AG10803 (cell line): Measurements from ENCODE around the gene EDIL3.

Source experiments
- DNase-seq: peaks from one replicate; pipeline ENCODE4 v3.0.0; 2010; ENCODE audit warnings: low read depth
- H3K4me3 ChIP-seq: 2 replicates; pipeline ENCODE4 v1.5.1; 2011; ENCODE audit warnings: mild to moderate bottlenecking, low read length, control low read depth
- TF ChIP-seq, protein P1 (sequence below): conservative IDR thresholded peaks from 2 replicates; pipeline ENCODE4 v1.5.1; 2011; ENCODE audit warnings: mild to moderate bottlenecking, low read length, control low read depth, inconsistent platforms

Gene EDIL3, protein sequence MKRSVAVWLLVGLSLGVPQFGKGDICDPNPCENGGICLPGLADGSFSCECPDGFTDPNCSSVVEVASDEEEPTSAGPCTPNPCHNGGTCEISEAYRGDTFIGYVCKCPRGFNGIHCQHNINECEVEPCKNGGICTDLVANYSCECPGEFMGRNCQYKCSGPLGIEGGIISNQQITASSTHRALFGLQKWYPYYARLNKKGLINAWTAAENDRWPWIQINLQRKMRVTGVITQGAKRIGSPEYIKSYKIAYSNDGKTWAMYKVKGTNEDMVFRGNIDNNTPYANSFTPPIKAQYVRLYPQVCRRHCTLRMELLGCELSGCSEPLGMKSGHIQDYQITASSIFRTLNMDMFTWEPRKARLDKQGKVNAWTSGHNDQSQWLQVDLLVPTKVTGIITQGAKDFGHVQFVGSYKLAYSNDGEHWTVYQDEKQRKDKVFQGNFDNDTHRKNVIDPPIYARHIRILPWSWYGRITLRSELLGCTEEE

DNA sequence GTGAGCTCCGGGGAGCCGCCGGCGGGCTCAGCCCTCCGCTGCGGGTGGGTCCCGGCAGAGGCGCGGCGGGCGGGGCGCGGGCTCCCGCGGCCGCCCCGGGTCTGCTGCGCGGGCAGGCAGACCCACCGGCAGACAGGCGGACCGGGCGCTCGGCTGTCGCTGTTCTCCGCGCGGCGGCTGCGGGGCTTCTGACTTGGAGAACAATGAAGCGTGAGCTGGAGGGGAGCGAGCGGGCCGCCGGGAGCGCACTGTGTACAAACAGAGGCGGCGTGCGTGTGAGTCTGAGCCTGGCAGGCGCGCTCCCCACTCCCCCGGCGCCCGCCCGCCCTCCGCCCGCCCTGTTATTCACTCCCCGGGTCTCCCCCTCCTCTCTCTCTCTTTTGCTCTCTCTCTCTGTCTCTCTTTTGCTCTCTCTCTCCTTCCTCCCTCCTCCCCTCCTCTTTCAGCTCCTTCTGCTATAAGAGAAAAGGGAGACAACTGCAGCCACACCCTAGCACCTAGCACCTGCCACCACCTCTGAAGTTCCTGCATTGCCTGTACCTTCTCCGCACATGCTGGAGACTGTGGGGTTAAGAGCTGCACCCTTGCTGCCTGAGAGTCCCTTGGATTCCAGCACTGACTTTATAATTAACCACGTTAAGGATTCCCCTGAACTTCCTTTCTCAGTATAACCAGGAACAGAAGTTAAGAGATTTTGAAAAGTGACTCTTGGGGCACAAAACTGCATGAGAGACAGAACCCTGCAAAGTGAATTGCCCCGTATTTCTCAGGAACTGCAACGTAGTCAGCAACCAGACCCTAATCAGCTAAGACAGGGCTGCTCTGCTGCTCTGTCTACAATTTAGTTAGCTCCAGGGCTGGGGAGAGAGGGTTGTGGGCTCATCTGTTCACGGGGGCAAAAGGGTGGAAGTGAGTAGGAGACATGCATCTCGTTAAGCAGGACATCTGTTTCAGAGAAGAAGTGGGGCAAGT is at the start of gene EDIL3:
EDIL3 (minus strand) TSS at position 277 of the 972 bp plus-strand sequence. CDS start 506 bp downstream, outside the sequence.
- peak; percentile 29 for DNase-seq
- peak within 1 kb of the TSS; percentile 64 for H3K4me3 ChIP-seq
- TF ChIP-seq, protein P1, sequence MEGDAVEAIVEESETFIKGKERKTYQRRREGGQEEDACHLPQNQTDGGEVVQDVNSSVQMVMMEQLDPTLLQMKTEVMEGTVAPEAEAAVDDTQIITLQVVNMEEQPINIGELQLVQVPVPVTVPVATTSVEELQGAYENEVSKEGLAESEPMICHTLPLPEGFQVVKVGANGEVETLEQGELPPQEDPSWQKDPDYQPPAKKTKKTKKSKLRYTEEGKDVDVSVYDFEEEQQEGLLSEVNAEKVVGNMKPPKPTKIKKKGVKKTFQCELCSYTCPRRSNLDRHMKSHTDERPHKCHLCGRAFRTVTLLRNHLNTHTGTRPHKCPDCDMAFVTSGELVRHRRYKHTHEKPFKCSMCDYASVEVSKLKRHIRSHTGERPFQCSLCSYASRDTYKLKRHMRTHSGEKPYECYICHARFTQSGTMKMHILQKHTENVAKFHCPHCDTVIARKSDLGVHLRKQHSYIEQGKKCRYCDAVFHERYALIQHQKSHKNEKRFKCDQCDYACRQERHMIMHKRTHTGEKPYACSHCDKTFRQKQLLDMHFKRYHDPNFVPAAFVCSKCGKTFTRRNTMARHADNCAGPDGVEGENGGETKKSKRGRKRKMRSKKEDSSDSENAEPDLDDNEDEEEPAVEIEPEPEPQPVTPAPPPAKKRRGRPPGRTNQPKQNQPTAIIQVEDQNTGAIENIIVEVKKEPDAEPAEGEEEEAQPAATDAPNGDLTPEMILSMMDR: no peak

DNA sequence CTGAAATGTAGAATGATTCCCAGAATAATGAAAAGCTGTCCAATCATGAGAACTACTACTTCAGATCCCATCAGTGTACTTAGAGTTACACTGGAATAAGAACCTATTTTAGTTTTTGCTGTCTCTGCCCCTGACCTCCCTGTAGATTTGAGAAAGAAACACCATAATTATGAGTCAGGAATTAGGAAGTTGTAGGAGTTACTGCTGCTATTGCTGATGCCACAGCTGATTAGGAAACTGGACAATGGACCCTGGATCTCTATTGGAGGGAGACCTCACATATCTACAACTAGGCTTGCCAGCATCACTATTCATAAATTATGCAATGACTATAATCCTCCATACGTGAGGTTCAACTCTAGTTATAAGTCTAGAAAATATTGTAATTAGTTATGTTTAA is 48.8 kb upstream of the EDIL3 start:
- peak; percentile 8 for DNase-seq
- H3K4me3 ChIP-seq: no peak overlapping the region
- TF ChIP-seq, protein P1: no peak

DNA sequence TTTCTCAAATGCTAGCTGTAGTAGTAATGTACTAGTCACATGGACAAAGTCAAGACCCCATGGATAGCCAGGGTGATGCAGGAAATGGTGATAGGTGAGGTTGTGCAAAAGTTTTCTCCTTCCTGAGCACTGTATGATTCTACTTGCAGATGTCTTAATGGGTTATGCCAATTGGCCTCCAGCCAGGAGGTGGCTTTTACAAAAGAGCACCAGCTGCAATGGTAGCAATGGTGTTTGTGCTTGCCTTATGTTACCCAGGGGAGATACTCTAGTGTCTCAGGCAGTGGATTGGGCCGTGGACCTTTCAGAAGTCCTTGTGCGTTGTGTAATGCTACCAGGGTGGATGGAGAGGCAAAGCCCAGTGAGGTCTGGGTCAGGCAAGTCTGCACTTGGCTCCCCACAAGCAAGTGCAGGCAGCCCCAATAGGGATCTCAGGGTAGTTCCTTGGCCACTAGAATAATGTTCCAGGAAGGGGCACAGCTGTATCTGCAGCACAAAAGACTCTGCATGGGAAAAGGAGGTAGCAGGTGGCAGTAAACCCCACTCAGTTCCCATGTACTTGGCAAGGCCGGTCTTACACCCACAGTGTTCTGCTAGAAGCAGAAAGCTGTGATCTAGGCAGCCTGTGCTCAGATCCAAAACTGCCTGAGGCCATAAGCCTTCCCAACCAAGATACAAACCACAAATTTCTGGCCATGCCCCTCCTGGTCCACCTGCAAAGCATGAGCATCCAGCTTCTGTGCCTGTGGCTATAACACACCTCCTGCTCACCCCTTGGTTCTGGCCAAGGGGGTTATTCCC is 46.4 kb upstream of the EDIL3 start:
- TF ChIP-seq, protein P1: no peak
- peak; percentile 3 for DNase-seq
- H3K4me3 ChIP-seq: no peak overlapping the region

DNA sequence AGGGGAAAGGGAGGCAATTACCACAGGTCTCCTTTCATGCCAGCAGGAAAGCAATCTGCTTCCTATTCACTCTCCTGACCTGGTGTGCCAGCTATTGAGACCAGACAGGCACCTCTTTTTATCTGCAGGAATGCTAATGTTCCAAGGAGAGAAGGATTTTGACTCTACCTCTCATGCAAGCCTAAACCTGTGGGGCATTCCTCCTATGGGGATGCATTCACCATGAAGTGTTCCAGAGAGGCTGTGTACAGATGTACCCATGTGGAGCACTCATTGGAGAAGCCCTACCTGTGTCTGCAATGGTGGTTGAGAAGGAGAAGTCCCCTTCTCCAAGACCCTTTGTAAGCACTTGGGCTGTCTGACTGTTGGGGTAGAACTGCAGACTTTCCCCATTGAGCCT is 45.4 kb upstream of the EDIL3 start:
- no peak for DNase-seq
- no peak overlapping the region for H3K4me3 ChIP-seq
- TF ChIP-seq, protein P1: no peak

DNA sequence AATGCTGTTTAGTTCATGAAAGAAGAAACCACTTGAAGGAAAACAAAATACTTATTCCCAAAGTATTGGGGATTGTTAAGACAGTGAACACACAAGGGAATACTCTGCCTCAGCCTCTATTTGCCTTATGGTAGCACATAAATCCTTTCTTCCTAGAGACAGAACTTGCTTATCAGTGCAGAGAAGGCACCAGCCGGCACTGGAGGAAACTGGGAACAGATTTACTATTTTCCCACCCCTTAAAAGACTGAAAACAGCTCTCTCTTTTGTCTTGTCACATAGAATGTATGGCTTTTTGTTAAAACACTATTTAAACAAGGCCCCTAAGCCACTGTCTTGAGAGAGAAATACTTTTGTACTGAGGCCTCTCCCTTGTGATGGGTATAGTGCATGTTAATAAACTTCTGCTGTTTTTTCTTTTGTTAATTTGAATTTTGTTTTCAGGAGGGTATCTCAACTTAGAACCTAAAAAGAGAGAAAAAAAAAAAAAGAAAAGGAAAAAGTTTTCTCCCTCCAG is 40.7 kb upstream of the EDIL3 start:
- no peak overlapping the region for H3K4me3 ChIP-seq
- TF ChIP-seq, protein P1: no peak
- no peak for DNase-seq

DNA sequence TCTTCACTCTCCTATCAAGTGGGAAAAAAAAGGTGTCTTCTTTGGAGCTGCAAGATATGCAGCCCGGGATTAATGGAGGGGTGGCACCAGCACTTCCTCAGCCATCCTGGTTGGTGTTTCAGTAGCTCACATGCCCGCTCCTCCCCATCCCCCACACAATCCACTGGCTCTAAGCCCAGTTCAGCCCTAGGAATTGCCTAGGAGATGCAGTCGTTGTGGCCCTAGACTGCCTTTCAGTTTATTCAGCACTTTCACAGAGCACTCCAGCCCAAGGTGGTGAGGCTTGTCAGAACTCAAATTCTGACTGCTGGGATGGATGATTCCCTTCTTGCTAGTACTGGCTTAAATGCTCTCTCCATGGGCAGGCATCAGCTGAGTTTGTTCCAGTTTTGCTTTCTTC is 35.1 kb upstream of the EDIL3 start:
- no peak overlapping the region for H3K4me3 ChIP-seq
- TF ChIP-seq, protein P1: no peak
- DNase-seq: no peak
